ENCODE data around the gene UNC93A. TPM values are rescaled to one million over a fixed set of nuclear protein-coding genes. Genes with fewer than 3 reads are reported as not detected.
"Not testable (repeated sequence)": the region's sequence is repeated elsewhere in the genome, so short reads cannot be mapped to it uniquely, and the experiment has no call there.

The UNC93A gene
- total RNA-seq, 4 donors from 2014 or later: not detected

DNA sequence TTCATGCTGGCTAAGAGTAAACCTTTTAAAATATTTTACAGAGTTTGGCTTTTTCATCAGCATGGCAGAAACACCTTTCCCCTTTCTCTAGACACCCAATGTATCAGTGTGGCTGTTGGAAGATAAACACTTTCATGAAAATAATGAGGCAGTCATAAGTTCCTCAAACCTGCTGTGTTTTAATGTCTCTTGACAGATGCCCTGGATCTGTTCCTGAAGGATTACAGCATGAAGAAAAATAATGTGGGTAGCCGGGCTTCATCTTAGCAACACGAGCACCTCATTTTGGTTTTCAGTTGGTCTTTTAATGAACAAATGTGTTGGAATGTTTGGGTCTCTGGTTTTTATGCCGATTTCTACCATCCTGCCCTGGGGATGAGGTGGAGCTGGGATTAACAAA lies 45.5 kb upstream of the UNC93A start:
- no peak for DNase-seq (ENCODE audit: extremely low spot score)

DNA sequence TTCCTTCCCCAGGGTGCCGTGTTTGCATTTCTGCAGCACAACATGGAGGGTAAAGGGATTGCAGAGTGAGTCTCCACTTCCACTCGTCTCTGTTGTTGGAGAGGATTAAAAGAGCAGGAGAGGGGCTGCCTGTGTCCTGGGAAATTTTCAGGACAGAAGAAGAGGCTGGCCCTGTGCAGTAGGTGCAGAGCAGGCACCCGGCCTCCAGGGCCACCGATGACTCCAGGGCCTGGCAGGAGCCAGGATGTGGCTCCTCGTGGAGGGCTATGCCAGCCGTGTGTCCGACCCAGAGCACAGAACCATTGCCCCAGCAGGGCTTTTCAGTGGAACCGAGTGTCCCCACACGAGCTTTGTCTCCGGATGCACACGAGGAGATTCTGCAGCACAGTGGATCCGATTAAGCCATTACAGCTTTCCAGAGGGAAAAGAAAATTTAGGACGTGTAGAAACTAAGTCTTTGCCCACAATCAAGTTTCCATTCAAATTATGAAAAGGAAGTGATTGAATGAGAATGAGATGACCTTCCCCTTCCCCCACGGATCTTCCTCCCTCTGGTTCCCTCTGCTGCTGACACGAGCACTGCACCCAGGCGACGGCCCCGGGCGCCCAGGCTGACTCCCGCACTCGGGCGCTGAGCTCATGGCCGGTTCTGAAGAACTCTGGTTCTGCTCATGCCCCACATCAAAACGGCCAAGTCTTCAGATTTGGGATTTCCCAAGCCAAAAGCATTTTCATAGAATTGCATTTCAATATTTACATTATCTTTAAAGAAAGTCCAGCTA lies 43.1 kb upstream of the UNC93A start:
- Histone ChIP-seq H3K4me1 (no peaks in the 10 kb centered on the region), H3K27ac (replicated peaks in 1 of 4) (no peak overlapping the region), H3K36me3 (no peaks in the 10 kb centered on the region), H3K4me3 (no peak overlapping the region), H3K9me3 (no peaks in the 10 kb centered on the region), H3K27me3 (peaks cover 0 to 24% (median 0%) of the 10 kb centered on the region in 4 donors)
- whole genome bisulfite sequencing: 72% methylated on average over 22 of the region's 24 CpGs
- TF ChIP-seq POLR2A (IDR thresholded peaks at IDR 0.05; ENCODE audit: low read depth): no peak
- TF ChIP-seq POLR2AphosphoS5 (IDR thresholded peaks at IDR 0.05): no peak
- TF ChIP-seq, protein P1, sequence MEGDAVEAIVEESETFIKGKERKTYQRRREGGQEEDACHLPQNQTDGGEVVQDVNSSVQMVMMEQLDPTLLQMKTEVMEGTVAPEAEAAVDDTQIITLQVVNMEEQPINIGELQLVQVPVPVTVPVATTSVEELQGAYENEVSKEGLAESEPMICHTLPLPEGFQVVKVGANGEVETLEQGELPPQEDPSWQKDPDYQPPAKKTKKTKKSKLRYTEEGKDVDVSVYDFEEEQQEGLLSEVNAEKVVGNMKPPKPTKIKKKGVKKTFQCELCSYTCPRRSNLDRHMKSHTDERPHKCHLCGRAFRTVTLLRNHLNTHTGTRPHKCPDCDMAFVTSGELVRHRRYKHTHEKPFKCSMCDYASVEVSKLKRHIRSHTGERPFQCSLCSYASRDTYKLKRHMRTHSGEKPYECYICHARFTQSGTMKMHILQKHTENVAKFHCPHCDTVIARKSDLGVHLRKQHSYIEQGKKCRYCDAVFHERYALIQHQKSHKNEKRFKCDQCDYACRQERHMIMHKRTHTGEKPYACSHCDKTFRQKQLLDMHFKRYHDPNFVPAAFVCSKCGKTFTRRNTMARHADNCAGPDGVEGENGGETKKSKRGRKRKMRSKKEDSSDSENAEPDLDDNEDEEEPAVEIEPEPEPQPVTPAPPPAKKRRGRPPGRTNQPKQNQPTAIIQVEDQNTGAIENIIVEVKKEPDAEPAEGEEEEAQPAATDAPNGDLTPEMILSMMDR (IDR thresholded peaks at IDR 0.05): no peak
- TF ChIP-seq EP300 (IDR thresholded peaks at IDR 0.05): no peak
- intact Hi-C loops (cut with DNase I): no loop called here
- DNase-seq (ENCODE audit: extremely low spot score): no peak

More for the DNA sequence above, 45.5 kb upstream of the UNC93A start:
- intact Hi-C loops (cut with DNase I): no loop called here
- TF ChIP-seq, protein P1 (IDR thresholded peaks at IDR 0.05): no peak
- TF ChIP-seq EP300 (IDR thresholded peaks at IDR 0.05) (no peak), POLR2A (IDR thresholded peaks at IDR 0.05; ENCODE audit: low read depth) (no peak), POLR2AphosphoS5 (IDR thresholded peaks at IDR 0.05) (no peak)
- H3K4me1 ChIP-seq: no peaks in the 10 kb centered on the region
- H3K4me3 ChIP-seq: no peak overlapping the region
- 42% methylated on average over 3 of the region's 3 CpGs for WGBS
- no peaks in the 10 kb centered on the region for H3K9me3 ChIP-seq
- H3K36me3 ChIP-seq: no peaks in the 10 kb centered on the region
- no peak overlapping the region for H3K27ac ChIP-seq (replicated peaks in 1 of 4)
- H3K27me3 ChIP-seq: peaks cover 0 to 24% (median 0%) of the 10 kb centered on the region in 4 donors

DNA sequence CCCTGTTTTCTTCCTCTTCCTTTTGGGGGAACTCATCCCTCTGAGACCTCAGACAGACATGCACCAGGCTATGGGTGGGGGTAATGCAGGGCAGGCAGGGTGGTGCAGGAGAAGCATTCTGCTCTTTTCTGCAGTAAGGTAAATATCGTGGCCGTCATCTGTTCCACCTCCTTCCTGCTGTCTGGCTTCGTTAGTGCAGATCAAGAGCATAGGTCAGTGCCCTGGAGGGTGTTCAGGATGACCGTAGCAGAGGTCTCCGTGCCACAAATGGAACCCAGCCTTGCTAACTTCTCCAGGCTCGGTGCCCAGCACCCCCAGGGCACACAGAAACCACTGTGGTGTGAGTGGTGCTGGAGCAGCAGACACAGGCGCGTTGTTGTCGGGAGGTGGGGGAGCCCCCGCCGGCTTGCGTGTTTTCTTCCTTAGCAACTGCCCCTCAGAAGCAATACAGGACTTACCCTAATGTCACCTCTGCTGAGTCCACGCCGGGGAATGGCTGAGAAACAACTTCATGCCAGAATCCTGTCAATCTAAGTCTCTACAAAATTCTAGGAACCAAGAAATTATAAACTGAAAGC lies 42.1 kb upstream of the UNC93A start:
- 69% methylated on average over 13 of the region's 14 CpGs for WGBS
- intact Hi-C loops (cut with DNase I); H3K36me3 ChIP-seq; H3K27ac ChIP-seq (replicated peaks in 1 of 4); H3K4me1 ChIP-seq; H3K4me3 ChIP-seq; DNase-seq (ENCODE audit: extremely low spot score); H3K9me3 ChIP-seq: not testable (repeated sequence)
- peaks cover 0 to 24% (median 0%) of the 10 kb centered on the region in 4 donors for H3K27me3 ChIP-seq

DNA sequence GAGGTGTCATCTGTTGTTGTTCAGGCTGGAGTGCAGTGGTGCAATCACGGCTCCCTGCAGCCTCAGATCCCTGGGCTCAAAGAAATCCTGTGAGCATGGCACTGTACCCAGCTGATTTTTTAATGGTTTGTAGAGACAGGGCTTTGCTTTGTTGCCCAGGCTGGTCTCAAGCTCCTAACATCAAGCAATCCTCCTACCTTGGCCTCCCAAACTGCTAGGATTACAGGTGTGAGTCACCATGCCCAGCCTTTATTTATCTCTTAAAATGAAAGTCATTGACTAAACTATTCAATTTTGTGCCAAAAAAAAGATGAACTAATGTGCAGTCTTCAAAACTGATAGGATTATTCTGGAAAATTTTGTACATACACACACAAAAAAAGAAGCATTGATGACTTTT lies 38.8 kb upstream of the UNC93A start:
- no peak for DNase-seq (ENCODE audit: extremely low spot score)
- Histone ChIP-seq H3K4me1 (no peaks in the 10 kb centered on the region), H3K36me3 (no peaks in the 10 kb centered on the region), H3K4me3 (no peak overlapping the region), H3K27ac (replicated peaks in 1 of 4) (no peak overlapping the region), H3K9me3 (no peaks in the 10 kb centered on the region), H3K27me3 (peaks cover 0 to 16% (median 0%) of the 10 kb centered on the region in 4 donors)
- intact Hi-C loops (cut with DNase I): no loop called here
- 100% methylated on average over 1 of the region's 1 CpG for WGBS
- TF ChIP-seq POLR2A (IDR thresholded peaks at IDR 0.05; ENCODE audit: low read depth): no peak
- TF ChIP-seq EP300 (IDR thresholded peaks at IDR 0.05): no peak
- no peak for TF ChIP-seq POLR2AphosphoS5 (IDR thresholded peaks at IDR 0.05)
- TF ChIP-seq, protein P1 (IDR thresholded peaks at IDR 0.05): no peak

DNA sequence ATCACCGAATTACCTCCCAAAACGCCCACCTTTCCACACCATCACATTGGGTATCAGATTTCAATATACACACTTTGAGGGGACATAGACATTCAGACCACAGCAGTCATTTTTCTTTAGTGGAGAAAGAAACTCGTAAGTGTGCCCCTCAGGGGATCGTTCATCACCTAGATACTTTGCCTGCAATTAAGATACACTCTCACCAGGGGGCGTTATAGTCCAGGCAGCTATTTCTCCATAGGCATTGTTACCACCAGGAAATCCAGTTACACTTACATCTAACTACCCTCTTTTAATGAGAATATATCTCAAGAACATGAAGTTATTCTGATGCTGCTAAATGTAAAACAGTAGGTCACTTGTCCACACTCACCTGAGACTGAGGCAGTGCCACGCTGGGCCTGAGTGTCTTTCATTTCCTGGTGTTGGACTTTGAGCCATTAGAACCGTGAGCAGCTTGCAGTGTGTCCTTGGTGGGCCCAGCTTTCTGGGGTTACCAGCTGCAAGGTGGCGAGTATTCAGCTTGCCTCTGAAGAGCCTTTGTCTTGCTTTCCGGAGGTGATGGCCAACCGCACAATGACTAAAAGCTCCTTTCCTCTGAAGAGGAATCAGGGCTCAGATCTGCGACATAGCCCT lies 35.1 kb upstream of the UNC93A start:
- intact Hi-C loops (cut with DNase I): no loop called here
- H3K9me3 ChIP-seq: no peaks in the 10 kb centered on the region
- no peaks in the 10 kb centered on the region for H3K4me1 ChIP-seq
- no peak for DNase-seq (ENCODE audit: extremely low spot score)
- no peaks in the 10 kb centered on the region for H3K36me3 ChIP-seq
- no peak overlapping the region for H3K4me3 ChIP-seq
- peaks cover 0 to 5% (median 0%) of the 10 kb centered on the region in 4 donors for H3K27me3 ChIP-seq
- TF ChIP-seq EP300 (IDR thresholded peaks at IDR 0.05) (no peak), POLR2A (IDR thresholded peaks at IDR 0.05; ENCODE audit: low read depth) (no peak), POLR2AphosphoS5 (IDR thresholded peaks at IDR 0.05) (no peak)
- no peak overlapping the region for H3K27ac ChIP-seq (replicated peaks in 1 of 4)
- WGBS: 85% methylated on average over 10 of the region's 11 CpGs
